GM18508 (cell line): Measurements from ENCODE around the gene ACSL5.
A peak's percentile ranks its signal among the peaks of the same experiment; 100 is the strongest.
"Not testable (repeated sequence)": the region's sequence is repeated elsewhere in the genome, so short reads cannot be mapped to it uniquely, and the experiment has no call there.

Experiments
- ATAC-seq: cut with Tn5 transposase; IDR thresholded peaks from one replicate; pipeline ENCODE4 v1.9.1; 2021; ENCODE audit warnings: moderate number of reproducible peaks; ENCODE audit not compliant: insufficient read depth, unreplicated experiment

ACSL5 gene

DNA sequence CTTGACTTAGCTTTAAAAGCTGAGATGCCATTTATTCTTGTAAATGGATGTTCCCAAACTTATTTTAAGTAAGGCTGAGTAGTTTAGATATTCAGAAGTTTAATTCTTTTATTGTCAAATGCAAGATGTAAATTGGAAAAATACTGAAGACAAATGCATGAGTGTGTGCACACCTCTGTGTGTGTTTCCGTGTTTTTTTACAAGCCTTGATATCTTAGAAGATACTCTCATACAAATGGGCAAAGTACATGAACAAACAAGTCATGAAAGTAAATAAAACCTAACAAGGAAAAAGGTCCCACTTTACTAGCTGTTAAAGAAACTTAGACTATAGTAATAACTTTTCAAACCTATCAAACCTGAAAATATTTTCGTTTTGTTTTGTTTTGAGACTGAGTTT is 29.0 kb downstream of the ACSL5 start:
- ATAC-seq = no peak

DNA sequence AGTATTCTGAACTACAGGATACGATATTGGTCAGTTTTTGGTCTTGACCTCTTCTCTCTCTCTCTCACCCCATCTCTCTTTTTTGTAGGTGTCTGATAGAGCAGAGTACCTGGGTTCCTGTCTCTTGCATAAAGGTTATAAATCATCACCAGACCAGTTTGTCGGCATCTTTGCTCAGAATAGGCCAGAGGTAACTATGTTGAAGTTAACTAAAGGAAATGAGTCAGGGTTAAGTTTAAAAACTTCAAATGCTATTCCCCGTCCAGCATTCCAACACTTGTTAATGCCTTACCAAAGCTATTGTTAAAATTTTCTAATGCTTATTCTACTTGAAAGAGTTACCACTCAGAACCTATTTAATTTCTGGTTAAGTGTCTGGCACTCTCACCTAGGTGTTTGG is 30.7 kb downstream of the ACSL5 start:
- no peak for ATAC-seq

DNA sequence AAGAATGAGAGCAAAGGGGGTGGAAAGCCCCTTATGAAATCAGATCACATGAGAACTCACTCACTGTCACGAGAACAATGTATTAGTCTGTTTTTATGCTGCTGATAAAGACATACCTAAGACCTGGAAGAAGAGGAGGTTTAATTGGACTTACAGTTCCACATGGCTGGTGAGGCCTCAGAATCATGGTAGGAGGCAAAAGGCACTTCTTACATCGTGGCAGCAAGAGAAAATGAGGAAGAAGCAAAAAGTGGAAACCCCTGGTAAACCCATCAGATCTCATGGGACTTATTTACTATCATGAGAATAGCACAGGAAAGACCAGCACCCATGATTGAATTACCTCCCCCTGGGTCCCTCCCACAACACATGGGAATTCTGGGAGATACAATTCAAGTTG is 32.9 kb downstream of the ACSL5 start:
- not testable (repeated sequence) for ATAC-seq

DNA sequence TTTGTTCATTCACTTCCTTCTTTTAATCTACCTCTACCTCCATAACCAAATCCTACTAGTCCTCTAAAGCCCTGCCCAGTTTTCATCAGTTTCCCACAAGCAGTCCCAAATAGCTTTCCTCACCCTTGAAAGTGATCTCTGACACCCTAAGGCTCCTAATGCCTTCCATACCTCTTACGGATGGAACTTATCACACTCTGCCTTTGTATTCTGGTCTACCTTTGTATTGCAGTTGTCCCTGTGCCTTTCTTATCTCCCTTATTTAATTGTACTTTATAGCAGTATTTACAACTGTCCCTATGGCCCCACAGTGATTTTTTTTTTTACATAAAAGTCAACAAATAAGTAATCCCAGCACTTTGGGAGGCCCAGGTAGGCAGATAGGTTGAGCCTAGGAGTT is 33.8 kb downstream of the ACSL5 start:
- no peak for ATAC-seq

DNA sequence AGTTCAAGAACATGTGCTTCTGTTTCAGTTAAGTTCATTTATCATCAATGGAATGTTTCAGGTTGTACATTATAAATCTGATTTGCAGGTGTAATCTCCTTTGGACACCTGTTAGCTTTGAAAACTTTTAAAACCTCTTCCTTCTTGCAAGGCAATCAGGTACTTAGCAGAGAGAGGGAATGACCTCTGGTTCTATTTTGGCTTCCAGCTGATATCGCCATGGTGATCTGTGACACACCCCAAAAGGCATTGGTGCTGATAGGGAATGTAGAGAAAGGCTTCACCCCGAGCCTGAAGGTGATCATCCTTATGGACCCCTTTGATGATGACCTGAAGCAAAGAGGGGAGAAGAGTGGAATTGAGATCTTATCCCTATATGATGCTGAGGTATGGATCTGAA is 35.4 kb downstream of the ACSL5 start:
- no peak for ATAC-seq

DNA sequence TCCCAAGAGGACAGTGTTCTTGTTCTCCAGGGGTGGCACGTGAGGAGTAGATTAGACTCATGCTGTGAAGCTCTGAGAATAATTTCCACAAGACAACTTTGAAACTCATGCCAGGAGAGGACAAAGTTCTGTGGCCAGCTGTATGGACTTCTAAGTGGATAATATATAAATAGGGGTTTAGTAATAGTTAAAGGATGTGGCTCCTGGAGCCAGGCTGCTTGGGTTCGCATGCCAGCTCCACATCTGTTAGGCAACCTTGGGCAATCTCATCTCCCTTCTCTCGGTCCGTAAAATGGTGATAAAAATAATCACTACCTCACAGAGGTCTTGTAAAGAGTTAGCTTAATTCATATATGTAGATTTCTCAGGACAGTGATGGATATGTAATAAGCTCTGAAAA is 35.8 kb downstream of the ACSL5 start:
- ATAC-seq = no peak

DNA sequence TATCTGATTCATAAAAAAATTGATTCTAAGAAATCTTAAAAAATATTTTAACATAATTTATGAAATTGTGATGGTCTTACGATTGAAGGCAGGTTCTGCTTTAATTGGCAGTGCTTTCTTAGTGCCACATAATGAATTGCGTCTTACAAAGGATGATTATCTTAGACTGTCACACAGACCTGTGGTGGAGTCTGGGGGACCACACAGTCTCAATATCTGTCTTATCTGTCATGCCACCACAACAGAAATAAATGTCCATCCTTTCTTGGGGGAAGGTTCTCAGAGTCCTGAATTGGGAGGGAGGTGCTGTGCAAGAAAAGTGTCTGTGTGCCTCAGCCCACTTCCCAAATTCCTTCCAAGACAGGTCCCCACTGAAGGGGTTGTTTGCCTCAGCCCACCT is 38.8 kb downstream of the ACSL5 start:
- no peak for ATAC-seq

DNA sequence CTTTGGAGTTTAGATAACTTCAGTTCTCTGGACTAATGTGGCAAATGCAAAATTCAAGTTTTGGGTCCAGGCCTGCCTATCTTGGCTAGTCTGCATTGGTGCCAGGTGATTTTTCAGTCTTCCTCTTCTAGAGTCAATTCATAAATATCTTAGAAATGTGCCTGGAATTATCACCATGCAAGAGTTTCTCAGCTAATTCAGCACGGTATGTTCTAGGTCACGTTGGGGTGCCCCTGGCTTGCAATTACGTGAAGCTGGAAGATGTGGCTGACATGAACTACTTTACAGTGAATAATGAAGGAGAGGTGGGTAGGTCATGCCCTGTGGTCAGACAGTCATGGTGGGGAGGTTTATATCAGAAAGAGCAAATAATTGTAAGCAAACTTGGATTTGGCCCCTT is 47.8 kb downstream of the ACSL5 start:
- no peak for ATAC-seq

DNA sequence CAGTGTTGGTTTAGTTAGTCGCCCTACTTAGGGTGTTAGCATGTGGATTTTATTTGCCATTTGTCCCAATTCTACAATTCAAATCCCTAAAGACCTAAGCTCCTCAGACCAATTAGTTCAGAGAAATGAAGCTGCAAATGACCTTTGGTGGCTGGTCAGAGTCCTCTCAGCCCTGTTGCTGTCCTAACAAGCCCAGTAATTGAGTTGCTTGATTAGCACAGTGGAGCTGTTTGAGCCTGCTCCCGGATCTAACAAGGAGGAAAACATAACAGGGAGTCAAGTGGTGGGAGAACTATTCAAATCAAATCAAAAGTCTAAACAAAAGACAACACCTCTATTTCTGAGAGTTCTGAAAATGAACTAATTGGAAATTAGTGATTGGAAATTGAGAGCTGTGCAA is 50.7 kb downstream of the ACSL5 start:
- ATAC-seq = no peak

DNA sequence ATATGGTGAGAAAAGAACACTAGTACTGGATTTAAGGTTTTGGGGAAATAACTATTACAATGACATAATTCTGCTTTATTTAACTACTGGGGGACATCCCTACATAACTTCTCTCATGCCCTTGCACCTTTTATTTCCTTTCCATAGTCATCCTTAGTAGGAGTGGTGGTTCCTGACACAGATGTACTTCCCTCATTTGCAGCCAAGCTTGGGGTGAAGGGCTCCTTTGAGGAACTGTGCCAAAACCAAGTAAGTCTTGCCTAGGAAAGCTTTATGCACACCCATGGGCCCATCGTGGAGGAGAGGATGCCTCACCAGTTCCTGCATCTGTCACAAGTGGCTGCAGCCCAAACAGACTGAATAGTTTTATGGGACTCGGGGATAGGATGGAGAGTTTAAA is 52.2 kb downstream of the ACSL5 start:
- no peak for ATAC-seq

DNA sequence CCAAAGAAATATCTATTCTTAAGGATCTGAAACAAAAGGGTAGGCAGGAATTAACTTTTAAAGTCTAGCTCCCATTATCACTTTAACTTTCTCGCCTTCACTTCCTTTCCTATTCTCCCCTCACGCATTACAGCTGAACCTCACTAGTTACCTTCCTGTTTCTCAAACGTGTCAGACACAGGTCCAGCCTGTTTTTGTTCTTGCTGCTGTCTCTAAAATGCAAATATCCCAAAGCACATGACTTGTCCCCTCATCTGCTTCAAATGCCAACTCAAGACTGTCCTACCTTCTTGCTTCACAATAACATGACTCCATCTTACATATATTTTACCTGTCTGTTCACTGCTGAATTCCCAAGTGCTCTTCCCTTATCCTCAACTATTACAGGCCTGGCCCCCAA is 55.2 kb downstream of the ACSL5 start:
- ATAC-seq = no peak

DNA sequence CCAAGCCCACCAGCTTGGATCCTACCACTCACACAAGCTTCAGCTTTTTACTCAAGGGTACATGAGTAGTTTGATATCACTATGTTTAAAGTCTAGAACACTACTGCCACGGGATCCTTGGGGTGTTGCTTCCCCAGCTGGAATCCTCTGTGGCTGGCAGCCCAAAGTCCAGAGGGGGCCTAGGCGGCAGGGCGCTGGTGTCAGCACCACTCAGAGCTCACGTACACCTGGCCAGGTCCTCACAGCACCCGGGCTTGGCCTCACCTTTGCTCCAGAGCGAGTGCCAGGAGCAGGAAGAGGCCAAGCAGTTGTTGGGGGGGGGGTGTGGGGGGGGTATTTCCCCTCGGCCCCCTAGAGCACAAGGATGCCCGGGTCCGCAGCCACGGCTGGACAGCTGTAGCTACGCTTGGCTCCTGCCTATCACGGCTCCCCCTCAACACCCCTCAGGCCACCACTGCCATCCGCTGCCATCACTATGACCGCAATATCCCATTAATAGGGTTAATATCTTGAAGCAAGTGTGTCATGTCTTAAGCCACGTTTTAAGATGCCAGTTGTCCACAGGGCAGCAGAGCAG is 55.8 kb downstream of the ACSL5 start:
- no peak for ATAC-seq

DNA sequence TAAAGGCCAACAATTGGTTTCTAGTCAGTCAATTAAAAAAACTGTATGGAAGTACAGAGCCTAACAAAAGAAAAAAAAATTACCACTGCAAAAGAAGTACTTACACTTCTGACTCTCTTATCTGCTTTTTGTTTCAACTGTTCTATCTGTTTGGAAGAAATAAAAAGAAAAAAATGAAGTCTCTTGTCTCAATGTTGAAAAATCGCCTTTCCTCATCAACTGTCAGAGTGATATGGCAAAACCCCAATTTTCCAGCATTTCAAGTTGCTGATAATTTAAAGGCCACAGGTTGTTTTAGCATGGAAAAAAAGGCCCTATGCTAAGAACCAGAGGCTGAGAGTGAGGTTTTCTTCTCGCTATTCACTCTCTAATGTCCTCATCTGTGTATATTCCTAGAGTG is 59.2 kb downstream of the ACSL5 start:
- ATAC-seq = no peak

DNA sequence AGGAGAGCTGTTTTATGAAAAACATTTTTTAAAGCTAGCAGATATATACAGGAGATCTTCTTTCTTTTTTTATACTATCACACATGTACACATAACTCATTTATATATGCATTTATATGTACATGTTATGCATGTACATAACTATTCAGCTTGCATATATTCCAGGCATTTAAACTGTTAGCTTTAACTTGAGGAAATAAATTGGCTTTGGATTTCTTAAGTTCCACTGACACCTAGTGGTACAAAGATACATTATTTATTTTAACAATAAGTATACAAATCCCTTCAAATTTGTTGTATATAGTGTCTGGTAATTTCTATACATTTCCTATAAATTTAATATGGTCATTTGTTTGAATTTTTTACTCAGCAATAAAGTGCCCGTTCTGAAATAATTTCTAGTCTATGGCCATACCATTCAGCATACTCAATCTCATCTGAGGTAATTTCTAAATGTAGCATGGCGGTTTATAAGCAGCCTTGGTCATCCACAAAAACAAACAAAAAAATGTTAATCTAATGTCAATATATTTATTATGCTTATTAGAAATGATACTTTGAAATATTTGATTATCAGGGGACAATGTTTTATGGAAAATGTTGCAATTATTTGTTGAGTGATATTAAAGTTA is 61.2 kb downstream of the ACSL5 start:
- ATAC-seq = no peak

DNA sequence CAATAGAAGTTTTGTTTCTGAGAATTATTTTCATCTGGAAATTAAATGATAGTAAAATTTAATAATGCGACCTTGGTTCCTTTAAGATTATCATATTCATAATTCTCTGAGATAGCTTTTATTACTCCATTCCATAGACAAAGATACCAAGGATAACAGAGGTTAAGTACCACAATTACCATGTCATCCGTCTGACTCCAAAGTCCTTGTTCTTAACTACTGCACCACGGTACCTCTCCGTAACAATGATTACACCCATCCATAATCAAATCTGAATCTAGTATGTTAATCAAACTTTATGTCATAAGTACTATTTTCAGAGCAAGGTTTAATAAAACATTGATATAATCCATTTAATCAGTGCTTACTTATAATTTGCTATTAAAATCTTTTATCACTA is 64.4 kb downstream of the ACSL5 start:
- ATAC-seq = no peak

DNA sequence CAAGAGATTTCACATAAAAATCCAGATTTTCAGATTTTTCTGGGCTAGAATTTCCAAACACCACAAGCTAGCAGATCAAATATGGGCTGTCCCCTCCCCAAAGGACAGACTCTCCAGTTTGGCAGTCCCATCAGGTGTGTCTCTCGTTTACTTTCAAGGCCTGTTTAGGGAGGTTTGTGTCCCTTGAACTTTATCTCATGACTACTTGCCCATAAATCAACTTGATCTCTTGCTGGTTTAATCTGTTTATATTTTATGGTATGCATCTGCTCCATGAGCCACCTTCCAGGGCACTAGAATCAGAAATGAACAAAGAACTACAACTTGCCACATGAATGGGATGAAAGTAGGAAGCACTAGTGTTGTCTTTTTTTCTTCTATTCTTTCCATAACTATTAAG is 67.6 kb downstream of the ACSL5 start:
- no peak for ATAC-seq

DNA sequence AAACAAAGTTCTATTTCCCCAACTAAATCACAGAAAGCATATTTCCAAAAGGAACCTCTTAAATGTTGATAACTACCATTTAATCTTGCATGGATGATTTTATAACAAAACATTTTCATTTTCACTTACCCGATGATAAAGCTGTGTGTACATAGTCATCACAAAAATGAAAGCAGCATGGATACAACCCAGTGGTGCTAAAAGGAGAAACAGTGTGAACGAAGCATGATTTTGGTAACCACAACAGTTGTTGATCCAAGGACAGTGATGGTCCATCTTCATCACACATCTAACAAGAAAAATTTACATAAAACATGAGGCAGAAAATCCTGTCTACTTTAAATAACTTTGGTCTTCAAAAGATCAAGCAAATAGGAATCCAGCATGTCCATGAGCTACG is 68.1 kb downstream of the ACSL5 start:
- ATAC-seq = no peak

DNA sequence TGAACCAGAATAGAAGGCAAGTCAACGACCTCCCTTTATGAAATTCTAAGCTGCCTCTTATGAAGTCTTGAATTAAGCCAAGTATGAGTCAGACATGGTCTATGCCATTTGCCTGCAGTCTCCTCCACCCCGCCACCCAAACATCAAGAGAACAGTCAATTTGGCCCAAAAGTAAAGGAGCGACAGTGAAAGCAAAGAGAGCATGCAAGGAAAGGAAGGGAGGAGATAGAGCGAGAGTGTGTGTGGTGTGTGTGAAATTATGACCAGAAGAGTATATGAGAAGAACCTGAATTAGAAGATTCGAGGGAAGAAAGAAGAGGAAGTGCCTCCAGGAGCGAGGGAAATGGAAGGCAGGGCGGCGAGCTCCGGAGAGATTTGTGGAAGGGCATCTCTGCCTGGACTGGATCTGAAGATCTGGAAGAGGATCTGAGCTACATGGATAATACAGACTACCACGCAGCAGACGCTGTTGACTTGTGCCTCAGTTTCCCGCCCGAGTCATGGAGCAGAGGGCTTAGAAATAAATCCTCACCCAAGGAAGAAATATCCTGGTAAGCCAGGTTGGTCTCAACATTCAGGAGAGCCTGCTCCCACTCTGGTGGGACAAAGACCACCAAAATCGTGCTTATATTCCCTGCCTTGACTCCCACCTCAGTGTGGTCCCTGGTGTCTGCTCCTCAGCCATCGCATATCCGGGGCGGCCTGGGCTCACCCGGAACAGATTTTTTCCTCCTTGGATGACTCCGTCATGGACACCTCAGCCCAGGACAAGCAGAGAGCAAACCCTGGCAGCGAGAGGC is 72.3 kb downstream of the ACSL5 start:
- ATAC-seq = no peak

DNA sequence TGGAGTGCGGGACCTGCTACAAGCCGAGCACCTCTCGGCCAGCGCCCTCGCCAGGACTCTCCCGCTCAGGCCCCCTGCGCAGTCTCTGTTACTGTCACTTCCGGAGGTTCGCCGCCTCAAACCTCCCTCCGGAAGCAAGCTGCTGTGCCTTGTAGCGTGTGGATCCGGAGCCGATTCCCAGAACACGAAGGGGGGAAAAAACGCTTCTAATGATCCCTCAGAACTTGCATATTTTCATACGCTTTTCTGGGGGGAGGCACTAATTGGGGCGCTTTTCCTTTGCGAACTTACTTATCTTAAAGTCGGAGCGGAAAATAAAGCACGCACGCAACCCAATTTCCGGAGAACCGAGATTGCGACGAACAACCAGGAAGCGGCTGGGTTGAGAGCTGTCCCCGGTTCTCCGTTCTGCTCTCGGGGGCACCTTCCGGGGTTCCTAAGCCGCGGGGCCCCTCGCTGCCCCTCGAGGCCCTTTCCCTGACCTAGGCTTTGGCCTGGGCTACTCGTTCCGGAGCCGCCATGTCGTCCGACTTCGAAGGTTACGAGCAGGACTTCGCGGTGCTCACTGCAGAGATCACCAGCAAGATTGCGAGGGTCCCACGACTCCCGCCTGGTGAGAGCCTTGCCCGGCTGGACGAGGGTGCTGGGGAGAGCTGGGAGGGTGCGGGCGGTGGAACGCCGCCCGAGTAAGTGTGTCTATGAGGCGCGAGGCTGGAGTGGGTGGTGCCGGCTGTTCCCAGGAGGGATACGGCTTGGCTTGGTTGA is 73.1 kb downstream of the ACSL5 start, which contains the start of the genes VTI1A and ZDHHC6:
VTI1A (plus strand) TSS at position 361 of the 765 bp plus-strand sequence; CDS start at position 520, 159 bp downstream.
ZDHHC6 (minus strand) TSS at position 60 of the 765 bp plus-strand sequence. CDS start 1,478 bp downstream, outside the sequence.
- ATAC-seq = peak; percentile 84

DNA sequence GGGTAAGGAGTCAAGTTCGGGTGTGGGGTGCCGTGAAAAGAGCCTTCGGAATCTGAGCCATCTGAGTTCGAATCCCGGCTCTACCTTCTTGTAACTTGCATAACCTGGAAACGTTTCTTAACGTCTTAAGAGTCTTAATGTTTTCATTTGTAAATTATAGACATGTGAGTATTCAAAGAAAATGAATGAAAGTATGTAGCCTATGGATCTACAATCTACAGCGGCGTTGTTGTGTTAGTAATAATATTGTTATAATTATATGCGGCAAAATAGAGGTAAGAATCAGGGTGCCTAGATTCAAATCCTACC is 73.7 kb downstream of the ACSL5 start:
- ATAC-seq = no peak

DNA sequence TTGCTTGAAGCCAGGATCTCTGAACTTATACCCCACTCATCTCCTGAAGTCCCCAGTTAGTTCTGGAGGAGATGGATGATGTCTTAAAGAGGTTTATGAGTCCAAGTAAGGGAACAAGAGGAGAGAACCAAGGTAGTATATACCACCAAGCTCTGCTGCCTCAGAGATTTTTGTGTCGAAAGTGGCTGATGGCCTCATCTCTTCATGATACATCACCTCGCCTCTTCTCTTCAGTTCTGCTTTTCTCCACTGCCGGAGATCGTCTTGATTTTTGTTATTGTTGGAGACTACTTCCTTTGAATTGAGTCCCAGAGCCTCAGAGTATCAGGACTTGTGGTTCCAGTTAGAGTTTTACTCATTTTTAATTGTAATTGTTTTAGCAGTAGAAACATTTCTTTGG is 75.0 kb downstream of the ACSL5 start:
- no peak for ATAC-seq
